Measurements from ENCODE around the gene BMPR1B. TPM values are rescaled to one million over a fixed set of nuclear protein-coding genes. Genes with fewer than 3 reads are reported as not detected.

The BMPR1B gene
- total and polyA plus RNA-seq, 9 donors = 4.9 to 35.7 (median 13.3) TPM

DNA sequence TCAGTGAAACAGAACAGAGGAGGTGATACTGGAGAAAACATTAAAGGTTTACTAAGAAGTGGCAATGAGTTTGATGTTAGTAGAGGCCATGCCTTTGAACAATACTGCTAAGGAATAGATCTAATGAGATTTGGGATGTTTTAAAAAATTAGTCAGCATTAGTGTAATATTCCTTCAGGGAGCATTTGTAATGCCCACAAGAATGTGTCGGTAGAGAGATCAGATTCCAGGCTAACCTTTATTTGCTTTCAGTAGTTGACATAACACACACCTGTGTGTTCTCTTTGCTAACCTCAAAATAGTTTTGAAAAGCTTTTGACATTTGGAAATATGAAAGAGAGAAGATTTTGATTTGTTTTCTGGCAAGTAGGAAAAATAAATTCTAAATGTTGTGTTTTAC is 328.8 kb downstream of the BMPR1B start:
- no peaks in the 10 kb centered on the region for H3K9me3 ChIP-seq
- no peaks in the 10 kb centered on the region for H3K27me3 ChIP-seq
- 93 to 100% (median 93%) methylated on average over 1 of the region's 1 CpG for WGBS, 3 donors
- no peak for DNase-seq
- TF ChIP-seq, protein P1, sequence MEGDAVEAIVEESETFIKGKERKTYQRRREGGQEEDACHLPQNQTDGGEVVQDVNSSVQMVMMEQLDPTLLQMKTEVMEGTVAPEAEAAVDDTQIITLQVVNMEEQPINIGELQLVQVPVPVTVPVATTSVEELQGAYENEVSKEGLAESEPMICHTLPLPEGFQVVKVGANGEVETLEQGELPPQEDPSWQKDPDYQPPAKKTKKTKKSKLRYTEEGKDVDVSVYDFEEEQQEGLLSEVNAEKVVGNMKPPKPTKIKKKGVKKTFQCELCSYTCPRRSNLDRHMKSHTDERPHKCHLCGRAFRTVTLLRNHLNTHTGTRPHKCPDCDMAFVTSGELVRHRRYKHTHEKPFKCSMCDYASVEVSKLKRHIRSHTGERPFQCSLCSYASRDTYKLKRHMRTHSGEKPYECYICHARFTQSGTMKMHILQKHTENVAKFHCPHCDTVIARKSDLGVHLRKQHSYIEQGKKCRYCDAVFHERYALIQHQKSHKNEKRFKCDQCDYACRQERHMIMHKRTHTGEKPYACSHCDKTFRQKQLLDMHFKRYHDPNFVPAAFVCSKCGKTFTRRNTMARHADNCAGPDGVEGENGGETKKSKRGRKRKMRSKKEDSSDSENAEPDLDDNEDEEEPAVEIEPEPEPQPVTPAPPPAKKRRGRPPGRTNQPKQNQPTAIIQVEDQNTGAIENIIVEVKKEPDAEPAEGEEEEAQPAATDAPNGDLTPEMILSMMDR (IDR thresholded peaks at IDR 0.05) = no peak
- no peak for TF ChIP-seq EP300 (IDR thresholded peaks at IDR 0.05)
- TF ChIP-seq POLR2A (IDR thresholded peaks at IDR 0.05) = no peak
- H3K36me3 ChIP-seq = no peaks in the 10 kb centered on the region
- intact Hi-C loops (cut with DNase I) = no loop called here
- H3K27ac ChIP-seq = no peak overlapping the region
- peaks cover 3% of the 10 kb centered on the region for H3K4me1 ChIP-seq (ENCODE audit: insufficient read depth)
- H3K4me3 ChIP-seq = no peak overlapping the region

DNA sequence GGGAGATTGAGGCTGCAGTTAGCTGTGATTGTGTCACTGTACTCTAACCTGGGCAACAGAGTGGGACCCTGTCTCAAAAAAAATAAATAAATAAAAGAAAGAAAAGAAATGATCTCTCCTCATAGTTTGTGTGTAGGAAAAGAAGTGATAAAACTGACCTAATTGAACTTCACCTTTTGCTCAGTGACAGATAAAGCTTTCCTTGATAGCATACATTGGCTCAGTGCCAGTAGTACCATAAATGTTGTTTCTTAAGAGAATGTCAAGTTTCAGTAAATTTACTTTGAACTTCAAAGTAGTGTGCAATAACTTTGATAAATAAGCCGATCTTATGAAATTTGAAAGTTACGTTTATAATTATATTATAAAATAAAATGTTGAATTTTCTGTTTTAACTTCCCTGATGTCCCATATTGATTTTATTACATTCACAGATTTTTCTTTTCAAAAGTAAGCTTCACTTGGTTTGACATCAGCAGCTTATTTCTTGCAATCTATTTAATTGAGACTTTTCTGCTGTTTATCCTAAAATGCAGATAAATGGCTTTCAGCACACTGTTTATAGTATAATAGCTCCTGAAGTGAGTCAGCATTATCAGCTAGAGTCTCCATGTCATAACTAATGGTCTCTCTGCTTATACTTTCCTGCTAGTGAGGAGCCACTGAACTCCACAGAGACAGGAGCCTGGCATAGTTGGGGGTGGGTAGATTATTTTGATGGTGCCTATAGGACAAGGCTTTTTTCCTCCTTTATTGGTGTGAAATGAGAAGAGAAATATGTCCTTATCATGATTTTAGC is 330.1 kb downstream of the BMPR1B start:
- intact Hi-C loops (cut with DNase I) = no loop called here
- no peaks in the 10 kb centered on the region for H3K27me3 ChIP-seq
- TF ChIP-seq, protein P1 (IDR thresholded peaks at IDR 0.05) = no peak
- TF ChIP-seq EP300 (IDR thresholded peaks at IDR 0.05) (no peak), POLR2A (IDR thresholded peaks at IDR 0.05) (no peak)
- WGBS, 3 donors = 63 to 73% (median 69%) methylated on average over 2 of the region's 2 CpGs
- no peaks in the 10 kb centered on the region for H3K36me3 ChIP-seq
- H3K4me3 ChIP-seq = no peak overlapping the region
- H3K9me3 ChIP-seq = no peaks in the 10 kb centered on the region
- H3K27ac ChIP-seq = no peak overlapping the region
- peaks cover 3% of the 10 kb centered on the region for H3K4me1 ChIP-seq (ENCODE audit: insufficient read depth)
- DNase-seq = no peak

DNA sequence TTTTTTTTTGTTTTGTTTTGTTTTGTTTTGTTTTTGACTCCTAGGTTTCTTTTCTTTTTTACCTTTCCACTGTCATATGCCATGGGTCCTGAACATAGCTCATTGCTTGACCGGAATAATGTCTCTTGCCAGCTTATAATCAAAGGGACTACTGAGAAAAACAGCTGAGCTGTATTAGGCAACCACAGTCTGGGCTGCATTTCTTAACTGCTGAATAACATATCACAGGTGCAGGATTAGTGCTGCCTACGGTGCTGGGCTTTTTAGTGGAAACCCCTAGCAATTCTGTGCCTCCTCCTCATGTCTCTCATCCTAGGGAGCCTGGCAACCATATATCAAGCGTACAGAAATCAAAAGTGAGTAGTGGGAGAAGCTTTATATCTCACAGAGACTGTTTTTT is 333.5 kb downstream of the BMPR1B start:
- 11 to 33% (median 14%) methylated on average over 3 of the region's 3 CpGs for WGBS, 3 donors

DNA sequence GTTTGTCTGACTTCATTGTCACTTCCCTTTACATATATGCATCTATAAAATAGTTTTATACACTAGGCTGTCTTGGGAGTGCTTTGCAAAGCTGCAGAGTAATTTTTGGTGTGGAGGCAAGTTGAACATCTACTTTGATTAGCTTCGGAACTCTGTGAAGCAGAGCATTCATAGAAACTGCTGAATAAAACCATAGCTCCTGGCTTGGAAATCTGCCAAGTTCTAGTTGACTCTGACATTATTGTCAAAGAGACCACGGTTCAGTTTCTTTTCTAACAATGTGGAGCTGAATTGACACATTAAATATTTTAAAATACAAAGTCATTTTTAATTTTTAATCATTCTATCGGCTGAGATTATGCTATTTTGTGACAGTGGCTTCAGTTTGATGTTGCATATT is 335.0 kb downstream of the BMPR1B start:
- intact Hi-C loops (cut with DNase I) = no loop called here
- no peak overlapping the region for H3K4me3 ChIP-seq

More for the DNA sequence above, 333.5 kb downstream of the BMPR1B start:
- Histone ChIP-seq H3K9me3 (no peaks in the 10 kb centered on the region), H3K4me1 (ENCODE audit: insufficient read depth) (peaks cover 2% of the 10 kb centered on the region), H3K36me3 (no peaks in the 10 kb centered on the region), H3K27me3 (no peaks in the 10 kb centered on the region), H3K27ac (no peak overlapping the region), H3K4me3 (no peak overlapping the region)
- TF ChIP-seq, protein P1 (IDR thresholded peaks at IDR 0.05) = no peak
- TF ChIP-seq EP300 (IDR thresholded peaks at IDR 0.05) = no peak
- no peak for TF ChIP-seq POLR2A (IDR thresholded peaks at IDR 0.05)
- peak in 2 of 5 donors; percentile 20 to 21 for DNase-seq
- intact Hi-C loops (cut with DNase I) = no loop called here

More for the DNA sequence above, 335.0 kb downstream of the BMPR1B start:
- 50 to 62% (median 54%) methylated on average over 3 of the region's 3 CpGs for WGBS, 3 donors
- Histone ChIP-seq H3K27ac (no peak overlapping the region), H3K4me1 (ENCODE audit: insufficient read depth) (peaks cover 2% of the 10 kb centered on the region), H3K9me3 (no peaks in the 10 kb centered on the region), H3K27me3 (no peaks in the 10 kb centered on the region), H3K36me3 (no peaks in the 10 kb centered on the region)
- DNase-seq = no peak
- TF ChIP-seq, protein P1 (IDR thresholded peaks at IDR 0.05) = no peak
- TF ChIP-seq EP300 (IDR thresholded peaks at IDR 0.05) (no peak), POLR2A (IDR thresholded peaks at IDR 0.05) (no peak)

Measured in ovary (tissue), 9 donors.